AG09319 (cell line): Measurements from ENCODE around the gene CLIC5.

Source experiments
- DNase-seq: peaks from one replicate; pipeline ENCODE4 v3.0.0-alpha.2; 2010; ENCODE audit warnings: low read depth; ENCODE audit errors: extremely low read depth
- TF ChIP-seq, protein P1 (sequence below): IDR thresholded peaks from 2 replicates; pipeline ENCODE4 v1.5.1; 2011; ENCODE audit warnings: low read depth, mild to moderate bottlenecking, inconsistent platforms, low read length, moderate library complexity

Gene CLIC5

GRCh38 chr6:45942953-45943352, 72.7 kb downstream of the CLIC5 start:
- DNase-seq = no peak
- TF ChIP-seq, protein P1, sequence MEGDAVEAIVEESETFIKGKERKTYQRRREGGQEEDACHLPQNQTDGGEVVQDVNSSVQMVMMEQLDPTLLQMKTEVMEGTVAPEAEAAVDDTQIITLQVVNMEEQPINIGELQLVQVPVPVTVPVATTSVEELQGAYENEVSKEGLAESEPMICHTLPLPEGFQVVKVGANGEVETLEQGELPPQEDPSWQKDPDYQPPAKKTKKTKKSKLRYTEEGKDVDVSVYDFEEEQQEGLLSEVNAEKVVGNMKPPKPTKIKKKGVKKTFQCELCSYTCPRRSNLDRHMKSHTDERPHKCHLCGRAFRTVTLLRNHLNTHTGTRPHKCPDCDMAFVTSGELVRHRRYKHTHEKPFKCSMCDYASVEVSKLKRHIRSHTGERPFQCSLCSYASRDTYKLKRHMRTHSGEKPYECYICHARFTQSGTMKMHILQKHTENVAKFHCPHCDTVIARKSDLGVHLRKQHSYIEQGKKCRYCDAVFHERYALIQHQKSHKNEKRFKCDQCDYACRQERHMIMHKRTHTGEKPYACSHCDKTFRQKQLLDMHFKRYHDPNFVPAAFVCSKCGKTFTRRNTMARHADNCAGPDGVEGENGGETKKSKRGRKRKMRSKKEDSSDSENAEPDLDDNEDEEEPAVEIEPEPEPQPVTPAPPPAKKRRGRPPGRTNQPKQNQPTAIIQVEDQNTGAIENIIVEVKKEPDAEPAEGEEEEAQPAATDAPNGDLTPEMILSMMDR = no peak

- TF ChIP-seq, protein P1 = no peak
- DNase-seq = no peak
Measured at GRCh38 chr6:45933855-45934254, 81.8 kb downstream of the CLIC5 start.

- no peak for DNase-seq
- TF ChIP-seq, protein P1 = no peak
Measured at GRCh38 chr6:45931232-45931631, 84.4 kb downstream of the CLIC5 start.

GRCh38 chr6:45930420-45931040, 85.1 kb downstream of the CLIC5 start:
- DNase-seq = no peak
- TF ChIP-seq, protein P1 = peak; percentile 97

DNA sequence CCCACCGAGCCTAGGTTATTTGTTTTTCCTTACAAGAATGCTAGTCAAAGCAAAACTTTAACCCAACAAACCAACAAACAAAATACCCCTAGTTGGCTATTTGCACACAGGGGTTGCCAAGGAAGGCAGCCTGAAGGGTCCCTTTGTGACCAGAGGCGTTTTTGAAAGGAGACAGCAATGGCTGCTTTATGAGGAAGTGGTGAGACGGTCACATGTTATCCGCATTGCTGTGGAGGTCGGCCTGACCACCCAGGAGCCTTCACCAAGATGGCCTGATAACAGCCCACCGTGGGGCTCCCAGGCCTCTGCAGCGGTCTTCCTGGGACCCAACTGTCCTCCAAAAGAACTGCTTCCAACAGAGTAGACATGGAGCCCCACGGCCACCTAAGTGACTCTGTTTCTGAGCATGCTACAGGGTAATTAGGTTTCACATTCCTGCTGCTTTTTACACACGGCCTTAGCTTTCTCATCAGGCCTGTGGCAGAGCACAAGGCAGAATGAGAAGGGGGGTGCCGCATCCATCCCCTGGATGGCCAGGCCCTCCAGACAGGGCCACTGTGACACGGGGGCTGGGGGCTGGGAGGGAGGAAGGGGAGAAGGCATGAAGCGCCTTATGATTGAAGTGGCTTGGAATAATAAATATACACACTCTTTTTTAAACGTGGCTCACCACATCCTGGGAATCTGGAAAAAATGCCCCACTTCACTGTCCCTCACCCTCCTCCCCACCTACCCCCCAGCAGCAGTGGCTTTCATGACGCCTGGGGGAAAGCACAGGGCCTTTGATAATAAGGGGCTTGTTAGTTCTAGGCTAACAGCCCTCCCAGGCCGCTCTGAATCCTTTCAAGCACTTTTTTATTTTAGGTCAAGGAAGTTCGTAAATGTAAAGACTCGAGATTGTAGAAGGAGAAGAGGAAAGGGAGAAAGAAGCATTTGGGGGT, 86.0 kb downstream of the CLIC5 start:
- TF ChIP-seq, protein P1 = no peak
- no peak for DNase-seq

GRCh38 chr6:45928721-45929305, 86.8 kb downstream of the CLIC5 start:
- TF ChIP-seq, protein P1 = no peak

More at GRCh38 chr6:45928721-45929305, 86.8 kb downstream of the CLIC5 start:
- no peak for DNase-seq
